Activated CD4-positive, alpha-beta T cell treated with anti-CD3 and anti-CD28 coated beads for 24 hours (primary cell): ENCODE measurements around the gene C6.
"Not testable (repeated sequence)": the region's sequence is repeated elsewhere in the genome, so short reads cannot be mapped to it uniquely, and the experiment has no call there.

Experiments used
- DNase-seq, 2 donors: peaks; one replicate each; pipeline ENCODE4 v3.0.0-alpha.2; 2020; ENCODE audit warnings: low read depth in 2 of 2

The C6 gene

DNA sequence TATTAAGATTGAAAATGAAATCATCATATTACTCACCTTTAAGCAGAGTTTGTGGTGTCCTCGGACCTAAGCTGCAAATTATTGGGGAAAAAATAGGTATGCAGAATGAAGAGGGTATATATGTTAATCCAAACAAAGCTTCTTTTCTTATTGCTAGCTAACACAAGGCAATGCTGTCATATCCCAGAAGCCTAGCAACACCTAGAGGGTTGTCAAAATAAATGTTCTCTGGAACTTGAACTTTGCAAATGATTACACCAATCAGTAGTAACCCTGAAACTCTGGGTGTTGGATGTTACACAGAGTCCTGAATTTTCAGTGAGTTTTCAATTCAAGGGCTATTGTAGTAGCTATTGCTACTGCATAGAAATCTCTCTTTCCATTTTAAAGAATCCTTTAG is at the start of gene C6:
TSS of gene C6 (minus strand) at position 193 of the 400 bp plus-strand sequence. CDS start 10,302 bp downstream, outside the sequence.
- DNase-seq, result no peak

DNA sequence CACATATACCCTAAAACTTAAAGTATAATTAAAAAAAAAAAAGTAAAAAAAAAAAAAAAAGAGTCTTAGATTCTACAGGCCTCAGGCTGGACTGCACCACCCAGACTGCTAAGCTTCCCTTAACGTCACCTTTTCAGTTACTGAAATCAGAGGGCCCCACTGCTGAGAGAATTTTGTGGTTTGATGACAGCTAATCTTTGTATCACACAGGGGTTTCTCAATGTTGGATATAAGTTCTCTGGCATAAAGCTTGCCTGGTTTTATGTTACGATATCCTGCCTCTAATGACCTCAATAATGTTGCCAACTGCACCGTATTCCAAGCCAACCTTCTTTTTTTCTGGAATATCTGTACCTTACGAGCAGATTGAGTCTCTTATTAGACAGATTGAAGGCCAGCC is 43.1 kb upstream of the C6 start:
- no peak for DNase-seq

DNA sequence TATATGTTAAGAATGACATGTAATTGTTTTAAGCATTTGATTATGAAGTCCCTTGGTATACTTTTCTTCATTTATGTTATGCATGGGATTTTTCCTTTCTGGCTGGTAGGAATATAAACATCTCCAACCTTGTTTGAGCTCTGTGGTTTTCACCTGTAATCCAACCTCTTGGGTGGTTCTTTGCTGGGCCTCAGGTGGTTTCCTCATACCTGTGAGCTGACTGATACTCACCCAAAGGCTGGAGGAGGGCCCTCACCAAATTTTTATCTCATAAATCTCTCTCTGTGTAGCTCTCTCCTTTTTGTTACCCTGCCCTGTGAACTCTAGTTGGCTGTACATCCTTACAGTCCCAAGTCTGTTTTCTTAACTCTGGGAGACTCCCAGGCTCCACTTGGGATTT is 39.8 kb upstream of the C6 start:
- no peak for DNase-seq

DNA sequence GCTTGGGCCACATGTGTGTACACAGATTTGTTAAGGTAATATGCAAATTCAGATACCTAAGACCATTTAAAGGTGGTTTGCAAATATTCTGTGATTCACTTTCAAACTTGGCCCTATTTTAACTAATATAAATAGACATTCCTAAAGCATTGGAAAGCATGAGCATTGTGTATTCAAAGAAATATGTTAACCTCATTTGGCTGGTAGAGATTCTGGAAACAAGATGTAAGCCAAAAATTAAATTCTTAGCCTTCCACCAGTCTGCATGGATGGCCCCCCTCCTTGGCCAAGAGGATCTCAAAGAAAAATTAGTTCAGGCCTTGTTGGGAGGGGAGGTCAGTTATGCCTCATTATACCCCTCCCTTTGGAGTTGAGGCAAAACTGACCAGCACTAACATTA is 38.7 kb upstream of the C6 start:
- DNase-seq, result no peak

DNA sequence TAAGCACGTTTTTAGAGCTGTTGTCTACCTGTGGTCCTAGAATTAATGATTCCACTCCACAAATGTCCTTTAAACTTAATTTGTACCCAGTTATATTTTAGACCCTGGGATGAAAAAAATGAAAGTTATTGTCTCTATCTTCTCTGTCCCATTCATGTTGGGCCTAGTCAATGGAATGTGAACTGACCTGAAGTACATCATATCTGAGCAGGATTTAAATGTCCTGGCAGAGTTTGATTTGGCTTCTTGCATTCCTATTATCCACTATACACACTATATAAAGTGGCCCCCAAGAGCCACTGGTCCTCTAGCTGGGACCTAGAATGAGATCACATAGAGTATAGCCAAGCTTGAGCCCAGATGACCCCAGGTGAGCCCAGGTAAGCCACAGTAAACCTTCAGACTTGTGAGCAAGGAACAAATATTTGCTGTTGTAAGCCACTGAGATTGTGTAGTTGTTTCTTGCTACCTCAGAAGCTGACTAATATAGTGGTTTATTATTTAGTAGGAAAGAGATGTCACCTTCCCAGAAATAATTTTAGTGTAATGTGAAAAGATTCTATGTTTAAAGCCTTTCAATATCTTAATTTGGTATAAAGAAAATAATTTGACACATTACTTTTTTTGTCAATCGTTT is 37.1 kb upstream of the C6 start:
- no peak for DNase-seq

DNA sequence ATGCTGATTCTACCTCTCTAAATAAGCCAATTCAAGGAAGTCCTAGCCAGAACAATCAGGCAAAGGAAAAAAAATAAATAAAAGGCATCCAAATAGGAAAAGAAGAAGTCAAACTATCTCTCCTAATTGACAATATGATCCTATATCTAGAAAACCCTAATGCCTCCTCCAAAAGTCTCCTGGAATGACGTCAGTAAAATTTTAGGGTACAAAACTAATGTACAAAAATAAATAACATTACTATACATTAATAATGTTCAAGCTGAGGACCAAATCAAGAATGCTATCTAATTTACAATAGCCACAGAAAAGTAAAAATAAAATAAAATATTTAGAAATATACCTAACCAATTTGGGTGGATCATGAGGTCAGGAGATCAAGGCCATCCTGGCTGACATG is 33.8 kb upstream of the C6 start:
- DNase-seq, result no peak

DNA sequence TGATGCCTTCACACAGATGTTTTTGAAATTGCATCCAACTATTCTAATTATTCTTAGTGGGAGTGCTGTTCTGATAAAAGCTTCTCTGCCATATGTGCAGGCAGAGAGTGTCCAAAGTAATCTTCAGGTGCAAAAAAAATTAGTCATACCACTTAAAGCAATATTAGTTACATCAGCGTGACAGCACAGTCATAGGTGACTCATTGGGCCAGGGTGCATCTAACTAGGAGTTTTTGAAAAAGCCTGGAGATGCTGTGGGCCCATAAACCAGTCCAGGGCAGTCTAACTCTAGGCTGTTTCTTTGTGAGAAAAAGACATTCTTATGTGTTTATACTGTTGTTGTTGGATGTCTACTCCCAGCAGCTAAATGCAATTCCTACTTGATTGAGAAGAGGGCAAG is 33.0 kb upstream of the C6 start:
- no peak for DNase-seq

DNA sequence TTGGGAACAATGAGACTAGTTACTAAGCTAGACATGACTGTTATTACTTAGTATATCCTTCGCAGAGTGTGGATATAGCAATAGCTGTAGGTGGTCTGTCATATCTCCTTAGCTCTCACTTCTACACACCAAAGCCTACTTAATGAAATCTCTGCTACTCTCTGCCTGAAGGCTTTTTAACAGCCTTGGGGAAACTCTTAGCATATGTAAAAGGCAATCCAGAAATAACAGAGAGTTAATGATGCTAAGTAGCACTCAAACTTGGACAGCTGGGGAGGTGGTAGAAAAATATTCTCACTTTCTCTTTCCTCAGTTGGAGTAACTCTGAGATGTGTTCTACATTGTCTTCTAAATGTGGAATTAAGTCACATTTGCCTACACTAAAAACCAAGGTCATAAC is 30.2 kb upstream of the C6 start:
- DNase-seq, result no peak

DNA sequence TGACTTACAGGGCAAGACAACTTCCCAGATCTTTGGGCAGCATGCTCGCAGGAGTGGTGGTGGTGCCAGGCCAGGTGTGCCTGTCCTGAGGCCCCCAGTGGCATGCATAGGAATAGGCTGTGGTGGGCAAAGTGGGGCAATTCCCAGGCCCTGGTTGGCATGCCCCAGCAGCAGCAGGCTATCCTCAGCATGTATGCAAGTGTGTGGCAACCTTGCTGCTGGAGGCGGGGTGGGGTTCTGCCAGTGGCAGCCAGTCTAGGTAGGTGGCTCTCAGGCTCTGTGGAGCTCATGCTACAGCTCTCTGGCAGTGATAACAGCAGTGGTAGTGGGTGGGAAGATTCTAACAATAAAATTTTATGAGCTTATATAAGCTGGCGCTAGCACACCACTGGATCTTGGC is 27.7 kb upstream of the C6 start:
- no peak for DNase-seq

DNA sequence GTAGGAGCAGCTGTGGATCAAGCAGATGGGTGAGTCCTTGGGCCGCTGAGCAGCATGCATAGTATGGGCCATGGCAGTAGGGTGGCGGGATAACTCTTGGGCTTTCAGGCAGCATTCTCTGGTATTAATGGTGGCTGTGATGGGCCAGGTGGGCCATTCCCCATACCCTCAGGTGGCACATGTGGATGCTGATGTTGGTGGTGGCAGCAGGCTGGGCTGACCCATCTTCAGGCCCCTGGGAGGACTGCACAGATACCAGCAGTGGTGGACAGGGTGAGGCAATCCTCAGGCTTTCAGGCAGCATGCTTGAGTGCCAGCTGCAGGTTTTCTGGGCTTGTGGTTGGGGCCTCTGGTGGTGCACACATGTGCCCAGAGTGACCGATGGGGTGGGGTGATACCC is 27.1 kb upstream of the C6 start:
- DNase-seq, result no peak

DNA sequence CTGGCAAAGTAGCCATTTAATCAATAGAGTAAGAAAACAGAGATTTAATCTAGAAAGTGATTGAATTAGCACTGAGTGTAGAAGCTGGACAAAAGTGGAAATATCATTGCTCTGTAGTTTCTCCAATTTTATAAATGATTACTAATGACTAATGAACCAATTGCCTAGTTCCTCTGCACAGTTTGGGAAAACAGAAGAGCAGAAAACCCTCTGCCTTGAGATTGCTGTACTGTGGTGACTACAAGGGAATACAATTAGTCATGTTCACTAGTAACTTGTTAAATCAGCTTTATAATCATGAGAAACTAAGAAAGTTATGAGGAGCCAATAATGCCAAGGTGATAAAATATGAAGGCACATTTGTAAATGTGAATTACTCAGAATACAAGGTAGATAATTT is 21.1 kb upstream of the C6 start:
- DNase-seq, result no peak

DNA sequence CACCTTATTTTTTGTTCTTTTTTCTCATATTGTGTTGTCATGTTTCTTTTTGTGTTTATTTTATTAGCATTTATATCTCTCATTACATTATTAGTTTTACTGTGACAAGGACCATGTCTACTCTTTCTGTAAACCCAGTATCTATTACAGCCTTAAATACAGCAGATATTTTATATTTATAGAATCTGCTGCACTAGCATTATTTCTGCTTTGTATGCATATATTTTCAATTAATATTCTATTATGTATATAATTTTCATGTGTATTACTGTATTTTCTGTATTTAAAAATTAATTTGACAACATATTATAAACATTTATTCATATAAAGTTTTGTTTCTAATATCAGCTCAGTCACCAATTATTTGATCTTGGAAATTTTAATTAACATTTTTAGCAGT is 19.5 kb upstream of the C6 start:
- no peak for DNase-seq

DNA sequence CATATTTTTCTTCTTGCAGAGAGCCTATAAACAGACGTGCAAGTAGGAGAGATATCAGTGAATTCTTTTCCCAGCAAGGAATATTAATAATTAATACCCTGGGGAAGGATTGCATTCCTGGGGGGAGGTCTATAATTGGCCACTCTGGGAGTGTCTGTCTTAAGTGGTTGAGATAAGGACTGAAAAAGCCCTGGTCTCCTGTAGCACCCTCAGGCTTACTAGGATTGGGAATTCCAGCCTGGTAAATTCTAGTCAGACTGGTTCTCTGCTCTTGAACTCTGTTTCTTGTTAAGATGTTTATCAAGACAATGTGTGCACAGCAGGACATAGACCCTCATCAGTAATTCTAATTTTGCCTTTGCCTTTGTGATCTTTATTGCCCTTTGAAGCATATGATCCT is 16.9 kb upstream of the C6 start:
- not testable (repeated sequence) for DNase-seq

DNA sequence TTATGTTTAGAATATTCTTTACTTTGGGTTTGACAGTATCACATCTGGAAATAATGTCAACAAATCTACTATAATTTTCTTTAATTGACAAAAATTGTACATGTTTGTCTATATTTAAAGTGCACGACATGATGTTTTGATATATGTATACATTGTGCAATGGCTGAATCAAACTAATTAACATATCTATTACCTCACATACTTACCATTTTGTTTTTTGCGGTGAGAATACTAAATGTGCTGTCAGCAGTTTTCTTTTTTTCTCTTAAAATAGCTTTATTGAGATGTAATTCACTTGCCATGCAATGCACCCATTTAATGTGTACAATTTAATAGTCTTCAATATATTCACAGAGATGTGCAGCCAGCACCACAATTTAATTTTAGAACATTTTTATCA is 10.6 kb upstream of the C6 start:
- DNase-seq, result no peak

DNA sequence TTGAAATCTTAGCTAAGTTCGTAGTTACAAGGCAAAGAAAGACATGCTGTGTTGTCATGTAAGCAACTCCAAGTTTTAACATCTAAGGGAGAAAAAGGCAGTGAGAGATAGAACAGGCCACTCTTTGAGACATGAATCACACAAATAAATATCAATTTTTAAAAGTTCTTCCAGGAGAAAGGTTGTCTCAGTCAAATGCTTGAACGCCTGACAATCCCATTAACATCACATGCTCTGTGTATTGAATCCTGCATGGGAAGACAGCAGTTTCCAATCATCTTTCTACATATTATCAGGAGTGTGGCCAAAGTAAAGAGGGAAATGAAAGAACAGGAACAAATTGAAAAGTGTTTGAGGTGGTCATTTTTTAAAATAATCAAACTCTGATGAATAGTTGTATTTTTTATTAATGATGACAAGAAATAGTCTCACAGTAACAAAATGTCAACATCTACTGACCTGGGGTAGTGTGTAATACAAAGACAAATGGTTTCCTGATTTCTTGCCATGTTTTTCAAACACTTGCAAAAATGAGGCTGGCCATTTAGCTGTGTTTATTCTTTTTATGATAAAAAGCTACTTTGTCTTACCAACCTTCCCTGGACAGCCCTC is 6.4 kb upstream of the C6 start:
- no peak for DNase-seq

DNA sequence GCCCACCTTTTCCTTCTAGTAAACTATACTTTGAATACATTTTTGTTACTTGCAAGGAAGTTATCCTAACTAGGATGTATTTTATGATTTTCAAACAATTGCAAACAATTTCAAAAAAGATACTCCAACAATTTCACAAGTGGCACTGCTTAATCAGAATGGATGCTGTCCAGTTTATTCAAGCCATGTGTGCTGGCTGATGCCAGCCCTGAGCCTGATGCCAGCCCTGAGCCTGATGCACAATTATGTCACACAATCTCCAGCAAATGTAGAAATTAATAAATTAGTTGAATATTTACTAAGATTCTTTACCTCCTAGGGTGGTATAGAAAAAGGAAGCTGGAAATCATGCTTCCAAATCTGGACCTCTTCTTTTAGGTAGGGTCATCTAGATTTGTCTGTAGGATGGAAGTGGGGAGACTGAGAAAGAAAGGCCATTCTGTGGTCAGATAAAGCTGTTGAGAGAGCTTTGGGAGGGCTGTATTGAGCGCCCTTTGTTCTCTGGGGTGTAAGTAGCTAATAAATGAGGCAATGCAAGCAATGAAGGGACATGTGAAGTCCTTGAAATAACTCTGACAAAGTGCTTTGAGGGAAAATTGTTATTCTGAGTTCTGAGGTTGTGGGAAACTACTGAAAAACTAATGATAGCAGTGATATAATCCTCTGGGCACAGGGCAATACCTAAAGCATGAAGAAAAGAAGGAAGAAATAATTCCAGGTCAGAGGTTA is 5.8 kb upstream of the C6 start:
- no peak for DNase-seq

DNA sequence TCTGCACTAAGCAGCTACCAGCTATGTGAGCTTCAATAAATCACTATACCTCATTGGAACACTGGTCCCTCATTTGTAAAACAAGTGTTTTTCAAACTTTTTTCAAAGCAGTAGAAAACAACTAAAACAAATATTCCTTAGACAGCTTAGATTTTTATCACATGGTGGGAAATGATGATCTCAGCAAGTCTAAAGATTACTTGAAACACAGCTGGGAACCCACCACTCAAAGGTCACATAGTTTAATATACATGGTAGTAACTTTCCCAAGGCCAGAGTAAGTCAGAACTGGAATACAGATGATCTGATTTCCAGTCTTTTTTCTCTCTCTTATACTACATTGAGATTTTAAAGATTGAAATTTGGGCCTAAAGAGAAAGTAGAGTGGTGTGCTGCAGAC is 850 bp upstream of the C6 start:
- no peak for DNase-seq

DNA sequence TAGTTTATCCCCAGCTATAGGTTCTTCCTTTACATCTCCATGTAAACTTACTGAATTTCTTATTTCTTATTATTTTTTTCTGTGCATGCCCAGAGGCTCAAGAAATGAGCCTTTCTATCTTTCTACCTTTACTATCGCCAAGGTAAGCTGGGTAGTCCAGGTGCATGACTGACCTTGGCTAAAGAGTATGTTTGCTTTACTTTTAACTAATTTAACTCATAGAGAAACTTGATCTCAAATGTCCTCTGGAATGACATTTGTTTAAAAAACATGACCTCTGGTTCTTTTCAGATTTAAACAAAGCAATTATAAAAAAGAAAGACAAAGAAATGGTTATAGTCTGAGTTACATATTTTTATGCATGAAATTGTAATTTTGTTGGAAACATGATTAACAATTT is 397 bp downstream of the C6 start:
- DNase-seq, result no peak

DNA sequence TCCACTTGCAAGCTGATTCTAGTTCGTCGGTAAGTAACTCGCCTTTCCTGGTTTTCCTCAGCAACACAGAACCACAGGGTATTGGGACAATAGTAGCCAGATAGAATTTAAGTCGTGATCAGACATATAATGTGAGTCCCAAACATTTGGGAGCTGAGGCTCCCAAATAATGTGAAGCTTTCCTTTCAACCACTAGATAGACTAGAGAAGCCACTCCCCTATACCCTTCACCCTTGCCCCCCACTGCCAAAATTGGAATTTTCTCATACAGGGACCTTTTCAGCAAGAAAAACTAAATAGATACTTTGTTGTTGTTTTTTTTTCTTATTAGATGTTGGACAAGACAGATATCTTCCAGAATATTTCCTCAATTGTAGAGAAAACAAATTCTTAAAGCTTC is 1.9 kb downstream of the C6 start:
- no peak for DNase-seq

DNA sequence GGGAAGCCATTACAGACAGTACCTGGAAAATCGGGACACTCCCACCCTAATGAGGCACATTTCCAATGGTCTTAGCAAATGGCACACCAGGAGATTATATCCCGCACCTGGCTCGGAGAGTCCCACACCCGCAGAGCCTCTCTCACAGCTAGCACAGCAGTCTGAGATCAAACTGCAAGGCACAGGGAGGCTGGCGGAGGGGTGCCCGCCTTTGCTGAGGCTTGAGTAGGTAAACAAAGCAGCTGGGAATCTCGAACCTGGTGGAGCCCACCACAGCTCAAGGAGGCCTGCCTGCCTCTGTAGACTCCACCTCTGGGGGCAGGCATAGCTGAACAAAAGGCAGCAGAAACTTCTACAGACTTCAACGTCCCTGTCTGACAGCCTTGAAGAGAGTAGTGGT is 7.9 kb downstream of the C6 start:
- not testable (repeated sequence) for DNase-seq

DNA sequence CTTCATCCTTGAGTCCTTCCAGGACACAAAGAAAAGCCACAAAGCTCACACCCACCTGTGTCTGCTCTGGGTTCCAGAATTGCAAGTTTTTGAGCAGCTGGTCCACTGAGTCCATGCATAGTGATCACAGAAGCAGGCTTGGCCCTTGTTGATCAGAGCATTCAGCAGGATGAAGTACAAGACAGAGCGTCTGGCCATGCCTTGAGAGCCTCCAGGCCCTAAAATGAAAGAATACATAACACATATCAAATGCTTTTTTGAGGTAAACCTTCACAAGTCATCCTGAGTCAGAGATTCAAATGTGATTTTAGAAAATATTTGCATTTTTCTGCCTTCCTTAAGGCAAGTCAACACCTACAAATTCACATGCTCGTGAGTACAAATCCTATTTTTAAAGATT is 10.3 kb downstream of the C6 start:
- DNase-seq, result no peak

DNA sequence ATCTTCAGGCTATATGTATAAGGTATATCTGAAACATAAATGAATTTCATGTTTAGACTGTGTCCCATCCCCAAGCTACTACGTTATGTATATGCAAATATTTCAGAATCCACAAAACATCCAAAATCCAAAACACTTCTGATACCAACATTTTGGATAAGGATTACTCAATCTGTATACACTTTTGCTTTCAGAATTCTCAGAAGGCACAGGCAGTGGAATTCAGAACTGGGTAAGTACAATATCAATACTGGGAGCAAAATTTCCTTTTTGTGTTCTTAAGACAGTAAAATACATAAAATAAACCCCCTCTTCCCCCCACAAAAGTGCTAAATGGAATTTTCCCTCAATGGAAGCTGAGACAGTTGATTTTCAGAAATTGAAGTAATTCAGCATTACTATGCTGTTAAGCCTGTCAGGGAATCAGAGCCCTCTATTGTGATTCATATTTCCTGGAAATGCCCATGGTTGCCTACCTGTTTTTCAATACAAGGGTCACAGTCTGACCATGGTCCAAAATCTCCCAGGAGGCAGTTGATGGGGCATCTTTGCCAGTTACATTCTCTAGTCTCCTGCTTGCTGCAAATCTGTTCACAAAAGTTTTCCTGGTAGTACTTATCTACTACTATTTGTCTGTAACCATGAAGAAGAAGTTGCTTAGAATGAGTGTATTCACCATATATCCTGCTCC is 12.1 kb downstream of the C6 start:
- DNase-seq, result no peak

DNA sequence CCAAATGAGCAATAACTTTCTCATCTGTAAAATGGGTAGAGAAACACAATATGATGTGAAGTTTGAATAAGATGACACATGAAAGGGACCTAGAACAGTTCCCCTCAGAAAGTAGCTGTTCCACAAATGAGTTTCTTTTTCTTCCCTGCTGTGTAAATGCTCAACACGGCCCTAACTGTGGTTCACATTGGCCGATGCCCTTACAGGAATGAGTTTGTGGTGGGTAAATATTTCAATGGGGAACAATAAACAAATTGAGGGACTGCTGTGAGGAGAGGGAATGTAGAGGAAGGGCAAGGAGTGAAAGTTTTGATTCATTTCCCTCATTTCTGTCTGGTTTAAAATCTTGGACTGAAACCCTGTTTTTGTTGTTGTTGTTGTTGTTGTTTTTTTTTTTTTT is 12.8 kb downstream of the C6 start:
- DNase-seq, result no peak
